K562 (cell line): ENCODE data around the gene TBC1D20. TPM values are rescaled to one million over a fixed set of nuclear protein-coding genes. Genes with fewer than 3 reads are reported as not detected.

Experiments
- CEBPB ChIP-seq: fragments of 450-650 bp; IDR thresholded peaks from 2 replicates; pipeline ENCODE4 v1.6.1; 2016; ENCODE audit warnings: missing genetic modification characterization, missing compliant biosample characterization
- GATAD2B ChIP-seq: fragments of 450-650 bp; IDR thresholded peaks from 2 replicates; pipeline ENCODE4 v1.6.1; 2017; ENCODE audit warnings: mild to moderate bottlenecking, borderline replicate concordance
- LEF1 ChIP-seq: fragments of 450-650 bp; IDR thresholded peaks from 2 replicates; pipeline ENCODE4 v1.6.1; 2016; ENCODE audit warnings: mild to moderate bottlenecking
- TFAM ChIP-seq: fragments of 250-450 bp; sonication (Bioruptor Pico); conservative IDR thresholded peaks from 2 replicates; pipeline ENCODE4 v1.5.0; 2021; ENCODE audit warnings: mild to moderate bottlenecking, moderate library complexity
- polyA plus RNA-seq, 8 experiments: library from polyadenylated mRNA; depleted of rRNA in 4 of 8; stranded (reverse) in 5 of 8; unstranded in 3 of 8; fragments of >200 nt; fragmentation: Nextera tagmentation in 2 of 8; fragmentation: Illumina TruSeq in 1 of 8; extraction: Ambion mirVana in 2 of 8; extraction: Trizol in 1 of 8; gene quantifications; 2 replicates each; pipeline versions ENCODE4 v1.2.1 to v1.2.3, GENCODE V29; 2011 to 2014; ENCODE audit warnings: inconsistent platforms in 1 of 8, missing spikeins in 1 of 8
- total RNA-seq, 7 experiments: library from RNA; depleted of rRNA in 6 of 7; stranded (reverse); fragments of >200 nt in 6 of 7; fragmentation: Illumina TruSeq in 2 of 7; extraction: Trizol in 2 of 7; gene quantifications; 2 replicates each; pipeline versions ENCODE4 v1.2.1 to v1.2.3, GENCODE V29; 2011 to 2021; ENCODE audit warnings: low replicate concordance in 1 of 7
- TF ChIP-seq, protein P1 (sequence below), 2 experiments: fragments of 450-650 bp; IDR thresholded peaks; 2 replicates each; pipeline ENCODE4 v1.6.1; 2016
- TF ChIP-seq, protein P2 (sequence below): fragments of 150-350 bp; conservative IDR thresholded peaks from 2 replicates; pipeline ENCODE4 v1.6.1; 2014; ENCODE audit warnings: low read length
- TF ChIP-seq, protein P3 (sequence below): fragments of 450-650 bp; formaldehyde crosslinking; IDR thresholded peaks from 2 replicates; pipeline ENCODE4 v1.4.0; 2020; ENCODE audit warnings: mild to moderate bottlenecking, moderate library complexity
- TF ChIP-seq, protein P4 (sequence below): fragments of 450-650 bp; IDR thresholded peaks from 2 replicates; pipeline ENCODE4 v1.7.1; 2018; ENCODE audit warnings: mild to moderate bottlenecking, low read depth; ENCODE audit not compliant: partially characterized antibody

Gene TBC1D20
- total and polyA plus RNA-seq, 9 of the 15 experiments (the other 6 are each of a cell fraction or from before 2014, with no cell fraction given): 7.0 to 25.3 (median 15.1) TPM

DNA sequence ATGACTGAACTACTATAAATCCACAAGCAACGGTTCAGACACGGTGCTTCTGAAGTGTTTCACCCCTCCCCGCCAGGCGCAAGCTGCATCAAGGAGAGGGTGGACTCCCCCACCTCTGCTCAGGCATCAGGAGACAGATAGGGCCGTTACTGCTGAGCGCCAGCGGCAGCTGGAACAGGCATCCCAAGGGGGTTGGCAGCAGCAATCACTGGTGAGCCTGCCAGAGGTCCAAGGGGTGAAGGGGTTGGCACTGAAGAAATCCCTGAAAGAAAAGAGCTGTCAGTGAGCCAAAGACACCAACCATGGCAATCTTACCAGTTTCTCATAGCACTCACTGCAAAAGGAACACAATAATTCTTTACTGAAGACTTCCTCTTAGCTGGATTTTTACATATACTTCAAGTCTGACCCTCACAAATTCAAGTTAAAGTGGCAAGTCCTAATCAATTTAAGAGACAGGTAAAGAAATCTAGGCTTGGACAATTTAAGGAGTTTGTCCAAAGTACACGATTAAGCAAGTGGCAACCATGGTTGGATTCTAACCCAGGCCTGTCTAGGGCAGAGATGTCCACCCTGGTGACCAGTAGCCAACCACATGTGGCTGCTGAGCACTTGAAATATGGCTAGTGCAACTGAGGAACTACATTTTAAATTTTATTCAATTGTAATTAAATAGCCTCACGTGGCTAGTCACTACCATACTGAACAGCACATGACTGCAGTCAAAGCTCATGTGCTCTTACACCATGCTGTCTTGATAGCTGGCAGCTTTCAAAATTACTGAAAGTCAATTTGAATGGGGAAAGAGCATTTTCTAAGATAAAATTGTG lies 21.7 kb upstream of the TBC1D20 start (continued):
- TF ChIP-seq, protein P1, sequence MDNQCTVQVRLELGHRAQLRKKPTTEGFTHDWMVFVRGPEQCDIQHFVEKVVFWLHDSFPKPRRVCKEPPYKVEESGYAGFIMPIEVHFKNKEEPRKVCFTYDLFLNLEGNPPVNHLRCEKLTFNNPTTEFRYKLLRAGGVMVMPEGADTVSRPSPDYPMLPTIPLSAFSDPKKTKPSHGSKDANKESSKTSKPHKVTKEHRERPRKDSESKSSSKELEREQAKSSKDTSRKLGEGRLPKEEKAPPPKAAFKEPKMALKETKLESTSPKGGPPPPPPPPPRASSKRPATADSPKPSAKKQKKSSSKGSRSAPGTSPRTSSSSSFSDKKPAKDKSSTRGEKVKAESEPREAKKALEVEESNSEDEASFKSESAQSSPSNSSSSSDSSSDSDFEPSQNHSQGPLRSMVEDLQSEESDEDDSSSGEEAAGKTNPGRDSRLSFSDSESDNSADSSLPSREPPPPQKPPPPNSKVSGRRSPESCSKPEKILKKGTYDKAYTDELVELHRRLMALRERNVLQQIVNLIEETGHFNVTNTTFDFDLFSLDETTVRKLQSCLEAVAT (IDR thresholded peaks at IDR 0.05): no peak
- TF ChIP-seq, protein P2, sequence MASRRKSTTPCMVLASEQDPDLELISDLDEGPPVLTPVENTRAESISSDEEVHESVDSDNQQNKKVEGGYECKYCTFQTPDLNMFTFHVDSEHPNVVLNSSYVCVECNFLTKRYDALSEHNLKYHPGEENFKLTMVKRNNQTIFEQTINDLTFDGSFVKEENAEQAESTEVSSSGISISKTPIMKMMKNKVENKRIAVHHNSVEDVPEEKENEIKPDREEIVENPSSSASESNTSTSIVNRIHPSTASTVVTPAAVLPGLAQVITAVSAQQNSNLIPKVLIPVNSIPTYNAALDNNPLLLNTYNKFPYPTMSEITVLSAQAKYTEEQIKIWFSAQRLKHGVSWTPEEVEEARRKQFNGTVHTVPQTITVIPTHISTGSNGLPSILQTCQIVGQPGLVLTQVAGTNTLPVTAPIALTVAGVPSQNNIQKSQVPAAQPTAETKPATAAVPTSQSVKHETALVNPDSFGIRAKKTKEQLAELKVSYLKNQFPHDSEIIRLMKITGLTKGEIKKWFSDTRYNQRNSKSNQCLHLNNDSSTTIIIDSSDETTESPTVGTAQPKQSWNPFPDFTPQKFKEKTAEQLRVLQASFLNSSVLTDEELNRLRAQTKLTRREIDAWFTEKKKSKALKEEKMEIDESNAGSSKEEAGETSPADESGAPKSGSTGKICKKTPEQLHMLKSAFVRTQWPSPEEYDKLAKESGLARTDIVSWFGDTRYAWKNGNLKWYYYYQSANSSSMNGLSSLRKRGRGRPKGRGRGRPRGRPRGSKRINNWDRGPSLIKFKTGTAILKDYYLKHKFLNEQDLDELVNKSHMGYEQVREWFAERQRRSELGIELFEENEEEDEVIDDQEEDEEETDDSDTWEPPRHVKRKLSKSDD: no peak
- TF ChIP-seq TFAM (CRISPR knock-in tag): no peak
- no peak for TF ChIP-seq GATAD2B
- no peak for TF ChIP-seq LEF1
- TF ChIP-seq CEBPB (tag): no peak
- TF ChIP-seq, protein P3, sequence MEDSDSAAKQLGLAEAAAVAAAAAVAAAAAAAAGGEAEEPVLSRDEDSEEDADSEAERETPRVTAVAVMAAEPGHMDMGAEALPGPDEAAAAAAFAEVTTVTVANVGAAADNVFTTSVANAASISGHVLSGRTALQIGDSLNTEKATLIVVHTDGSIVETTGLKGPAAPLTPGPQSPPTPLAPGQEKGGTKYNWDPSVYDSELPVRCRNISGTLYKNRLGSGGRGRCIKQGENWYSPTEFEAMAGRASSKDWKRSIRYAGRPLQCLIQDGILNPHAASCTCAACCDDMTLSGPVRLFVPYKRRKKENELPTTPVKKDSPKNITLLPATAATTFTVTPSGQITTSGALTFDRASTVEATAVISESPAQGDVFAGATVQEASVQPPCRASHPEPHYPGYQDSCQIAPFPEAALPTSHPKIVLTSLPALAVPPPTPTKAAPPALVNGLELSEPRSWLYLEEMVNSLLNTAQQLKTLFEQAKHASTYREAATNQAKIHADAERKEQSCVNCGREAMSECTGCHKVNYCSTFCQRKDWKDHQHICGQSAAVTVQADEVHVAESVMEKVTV (CRISPR knock-in tag): no peak
- TF ChIP-seq, protein P4, sequence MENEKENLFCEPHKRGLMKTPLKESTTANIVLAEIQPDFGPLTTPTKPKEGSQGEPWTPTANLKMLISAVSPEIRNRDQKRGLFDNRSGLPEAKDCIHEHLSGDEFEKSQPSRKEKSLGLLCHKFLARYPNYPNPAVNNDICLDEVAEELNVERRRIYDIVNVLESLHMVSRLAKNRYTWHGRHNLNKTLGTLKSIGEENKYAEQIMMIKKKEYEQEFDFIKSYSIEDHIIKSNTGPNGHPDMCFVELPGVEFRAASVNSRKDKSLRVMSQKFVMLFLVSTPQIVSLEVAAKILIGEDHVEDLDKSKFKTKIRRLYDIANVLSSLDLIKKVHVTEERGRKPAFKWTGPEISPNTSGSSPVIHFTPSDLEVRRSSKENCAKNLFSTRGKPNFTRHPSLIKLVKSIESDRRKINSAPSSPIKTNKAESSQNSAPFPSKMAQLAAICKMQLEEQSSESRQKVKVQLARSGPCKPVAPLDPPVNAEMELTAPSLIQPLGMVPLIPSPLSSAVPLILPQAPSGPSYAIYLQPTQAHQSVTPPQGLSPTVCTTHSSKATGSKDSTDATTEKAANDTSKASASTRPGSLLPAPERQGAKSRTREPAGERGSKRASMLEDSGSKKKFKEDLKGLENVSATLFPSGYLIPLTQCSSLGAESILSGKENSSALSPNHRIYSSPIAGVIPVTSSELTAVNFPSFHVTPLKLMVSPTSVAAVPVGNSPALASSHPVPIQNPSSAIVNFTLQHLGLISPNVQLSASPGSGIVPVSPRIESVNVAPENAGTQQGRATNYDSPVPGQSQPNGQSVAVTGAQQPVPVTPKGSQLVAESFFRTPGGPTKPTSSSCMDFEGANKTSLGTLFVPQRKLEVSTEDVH: no peak
